Stomach smooth muscle (tissue), 2 donors: ENCODE results near the gene PTMS.

ENCODE experiments used
- H3K27ac ChIP-seq: one replicate; pipeline ENCODE4 v1.7.0; 2013; ENCODE audit warnings: mild to moderate bottlenecking, low read length, inconsistent platforms
- H3K27me3 ChIP-seq, 2 donors: one replicate each; pipeline ENCODE4 v1.7.0; 2013; ENCODE audit warnings: low read length in 2 of 2; ENCODE audit not compliant: insufficient read depth in 2 of 2, control insufficient read depth in 1 of 2
- H3K36me3 ChIP-seq, 2 donors: one replicate each; pipeline ENCODE4 v1.7.0; 2013; ENCODE audit warnings: low read length in 2 of 2; ENCODE audit not compliant: control insufficient read depth in 2 of 2, insufficient read depth in 2 of 2
- H3K4me1 ChIP-seq: one replicate; pipeline ENCODE4 v1.7.0; 2013; ENCODE audit warnings: low read length; ENCODE audit not compliant: control insufficient read depth, insufficient read depth
- H3K4me3 ChIP-seq, 2 donors: one replicate each; pipeline ENCODE4 v1.7.0; 2013; ENCODE audit warnings: low read length in 2 of 2
- H3K9ac ChIP-seq, 2 donors: one replicate each; pipeline ENCODE4 v1.7.0; 2013; ENCODE audit warnings: low read length in 2 of 2, mild to moderate bottlenecking in 1 of 2
- H3K9me3 ChIP-seq, 2 donors: one replicate each; pipeline ENCODE4 v1.7.0; 2013; ENCODE audit warnings: low read length in 2 of 2; ENCODE audit not compliant: control insufficient read depth in 2 of 2
- donor health status: healthy.
- donor health status: Pancreatic carcinoma.

PTMS gene

GRCh38 chr12:6778574-6779550 lies 12.7 kb downstream of the PTMS start:
- peaks cover 28% of the 10 kb centered on the region for H3K4me1 ChIP-seq
- H3K9me3 ChIP-seq = no peaks in the 10 kb centered on the region
- H3K27me3 ChIP-seq = no peaks in the 10 kb centered on the region
- peak overlapping the region; percentile 65 to 68 for H3K9ac ChIP-seq
- H3K27ac ChIP-seq = peak overlapping the region; percentile 83
- peak overlapping the region; percentile 55 to 79 for H3K4me3 ChIP-seq
- no peaks in the 10 kb centered on the region for H3K36me3 ChIP-seq

- H3K4me3 ChIP-seq = no peak overlapping the region
- H3K27me3 ChIP-seq = no peaks in the 10 kb centered on the region
- no peaks in the 10 kb centered on the region for H3K9me3 ChIP-seq
- H3K36me3 ChIP-seq = no peaks in the 10 kb centered on the region
- H3K9ac ChIP-seq = peak overlapping the region in 1 of 2 donors; percentile 47
- peak overlapping the region; percentile 83 for H3K27ac ChIP-seq
- H3K4me1 ChIP-seq = peaks cover 26% of the 10 kb centered on the region
These were observed 13.7 kb downstream of the PTMS start for GRCh38 chr12:6779708-6780432.

GRCh38 chr12:6780573-6780972 lies 14.4 kb downstream of the PTMS start:
- H3K27me3 ChIP-seq = no peaks in the 10 kb centered on the region
- H3K36me3 ChIP-seq = no peaks in the 10 kb centered on the region
- no peak overlapping the region for H3K4me3 ChIP-seq
- no peaks in the 10 kb centered on the region for H3K9me3 ChIP-seq
- no peak overlapping the region for H3K9ac ChIP-seq
- peaks cover 26% of the 10 kb centered on the region for H3K4me1 ChIP-seq
- H3K27ac ChIP-seq = no peak overlapping the region

DNA sequence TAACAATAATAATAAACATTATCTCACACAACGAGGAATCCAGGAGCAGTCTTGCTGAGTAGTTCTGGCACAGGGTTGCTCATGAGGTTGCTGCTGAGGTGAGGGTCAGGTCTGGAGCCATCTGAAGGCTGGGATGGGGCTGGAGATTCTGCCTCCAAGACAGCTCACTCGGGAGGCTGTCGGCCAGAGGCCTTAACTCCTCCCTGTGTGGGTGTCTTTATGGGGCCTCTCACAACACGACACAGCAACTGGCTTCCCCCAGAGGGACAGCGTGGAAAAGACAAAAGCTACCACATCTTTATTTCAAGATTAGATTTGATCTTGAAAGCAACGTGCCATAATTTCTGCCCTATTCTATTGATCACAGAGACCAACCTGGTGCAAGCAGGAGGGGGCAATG lies 16.0 kb downstream of the PTMS start:
- Histone ChIP-seq H3K27ac (no peak overlapping the region), H3K36me3 (no peaks in the 10 kb centered on the region), H3K4me1 (peaks cover 26% of the 10 kb centered on the region), H3K4me3 (no peak overlapping the region), H3K27me3 (no peaks in the 10 kb centered on the region), H3K9ac (peak overlapping the region in 1 of 2 donors; percentile 42), H3K9me3 (no peaks in the 10 kb centered on the region)

DNA sequence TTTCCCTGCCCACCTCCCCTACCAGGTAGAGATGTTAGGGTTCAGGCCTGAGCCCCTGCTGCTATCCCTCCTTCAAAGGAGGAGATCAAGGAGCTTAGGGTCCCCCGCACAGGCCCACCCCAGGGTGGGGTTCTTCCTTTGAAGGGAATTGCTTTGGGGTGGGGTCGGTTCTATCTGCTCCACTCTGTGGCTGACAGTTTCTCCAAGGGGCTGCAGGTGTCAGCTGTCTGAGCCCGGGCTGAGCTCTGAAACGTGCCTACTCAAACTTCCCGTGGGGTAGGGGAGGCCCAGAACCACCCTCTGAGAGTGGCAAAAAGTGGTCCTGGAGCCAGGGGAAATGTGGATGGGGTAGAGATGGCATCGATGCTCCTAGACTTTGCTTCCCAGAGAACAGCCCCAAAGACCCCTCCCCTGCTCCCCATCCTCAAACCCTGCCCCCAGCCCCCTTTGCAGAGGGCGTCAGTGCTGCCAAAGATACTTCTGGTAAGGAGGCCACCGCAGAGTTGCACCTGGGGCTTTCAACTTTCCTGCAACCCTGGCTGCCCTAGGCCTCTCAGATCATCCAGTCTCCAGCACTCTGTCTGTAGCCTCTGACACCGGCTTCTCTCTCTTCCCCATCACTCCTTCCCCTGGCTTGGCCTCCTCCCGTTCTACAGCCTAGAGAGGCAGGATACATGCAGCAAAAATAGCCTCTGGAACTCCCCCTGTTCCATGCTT lies 16.8 kb downstream of the PTMS start:
- peaks cover 17% of the 10 kb centered on the region for H3K4me1 ChIP-seq
- H3K9me3 ChIP-seq = no peaks in the 10 kb centered on the region
- no peaks in the 10 kb centered on the region for H3K36me3 ChIP-seq
- no peak overlapping the region for H3K4me3 ChIP-seq
- no peak overlapping the region for H3K27ac ChIP-seq
- no peaks in the 10 kb centered on the region for H3K27me3 ChIP-seq
- H3K9ac ChIP-seq = peak overlapping the region in 1 of 2 donors; percentile 21

DNA sequence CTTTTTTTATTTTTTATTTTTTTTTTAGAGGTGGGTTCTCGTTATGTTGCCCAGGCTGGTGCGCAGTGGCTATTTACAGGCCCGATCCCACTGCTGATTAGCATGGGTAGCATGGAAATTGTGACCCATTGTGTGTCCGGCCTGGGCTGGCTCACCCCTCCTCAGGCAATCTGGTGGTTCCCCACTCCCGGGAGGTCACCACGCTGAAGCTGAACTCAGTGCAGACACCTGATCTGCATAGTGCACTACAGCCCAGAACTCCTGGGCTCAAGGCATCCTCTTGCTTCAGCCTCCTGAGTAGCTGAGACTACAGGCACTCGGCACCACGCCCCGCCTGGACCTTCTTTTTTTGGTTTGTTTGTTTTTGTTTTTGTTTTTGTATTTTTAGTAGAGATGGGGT lies 17.7 kb downstream of the PTMS start:
- peaks cover 9% of the 10 kb centered on the region for H3K4me1 ChIP-seq
- H3K36me3 ChIP-seq = no peaks in the 10 kb centered on the region
- H3K9me3 ChIP-seq = no peaks in the 10 kb centered on the region
- H3K4me3 ChIP-seq = no peak overlapping the region
- H3K9ac ChIP-seq = no peak overlapping the region
- H3K27ac ChIP-seq = no peak overlapping the region
- no peaks in the 10 kb centered on the region for H3K27me3 ChIP-seq

DNA sequence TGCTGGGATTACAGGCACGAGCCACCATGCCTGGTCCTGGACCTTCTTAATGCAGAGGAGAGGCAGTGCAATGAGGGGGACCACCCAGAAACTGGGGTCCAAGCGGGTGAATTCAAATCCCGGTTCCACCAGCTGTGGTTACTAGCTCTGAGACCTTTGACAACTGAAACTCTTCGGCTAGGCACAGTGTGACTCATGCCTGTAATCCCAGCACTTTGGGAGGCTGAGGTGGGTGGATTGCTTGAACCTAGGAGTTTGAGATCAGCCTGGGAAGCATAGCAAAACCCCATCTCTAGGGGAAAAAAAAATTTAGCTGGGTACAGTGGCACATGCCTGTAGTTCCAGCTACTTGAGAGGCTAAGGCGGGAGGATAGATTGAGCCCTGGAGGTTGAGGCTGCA lies 18.1 kb downstream of the PTMS start:
- Histone ChIP-seq H3K27ac (no peak overlapping the region), H3K27me3 (no peaks in the 10 kb centered on the region), H3K36me3 (no peaks in the 10 kb centered on the region), H3K4me1 (peaks cover 4% of the 10 kb centered on the region), H3K9ac (no peak overlapping the region), H3K4me3 (no peak overlapping the region), H3K9me3 (no peaks in the 10 kb centered on the region)

GRCh38 chr12:6784761-6785160 lies 18.6 kb downstream of the PTMS start:
- no peaks in the 10 kb centered on the region for H3K9me3 ChIP-seq
- H3K36me3 ChIP-seq = no peaks in the 10 kb centered on the region
- H3K4me1 ChIP-seq = no peaks in the 10 kb centered on the region
- no peak overlapping the region for H3K27ac ChIP-seq
- no peak overlapping the region for H3K9ac ChIP-seq
- H3K27me3 ChIP-seq = no peaks in the 10 kb centered on the region
- H3K4me3 ChIP-seq = no peak overlapping the region

DNA sequence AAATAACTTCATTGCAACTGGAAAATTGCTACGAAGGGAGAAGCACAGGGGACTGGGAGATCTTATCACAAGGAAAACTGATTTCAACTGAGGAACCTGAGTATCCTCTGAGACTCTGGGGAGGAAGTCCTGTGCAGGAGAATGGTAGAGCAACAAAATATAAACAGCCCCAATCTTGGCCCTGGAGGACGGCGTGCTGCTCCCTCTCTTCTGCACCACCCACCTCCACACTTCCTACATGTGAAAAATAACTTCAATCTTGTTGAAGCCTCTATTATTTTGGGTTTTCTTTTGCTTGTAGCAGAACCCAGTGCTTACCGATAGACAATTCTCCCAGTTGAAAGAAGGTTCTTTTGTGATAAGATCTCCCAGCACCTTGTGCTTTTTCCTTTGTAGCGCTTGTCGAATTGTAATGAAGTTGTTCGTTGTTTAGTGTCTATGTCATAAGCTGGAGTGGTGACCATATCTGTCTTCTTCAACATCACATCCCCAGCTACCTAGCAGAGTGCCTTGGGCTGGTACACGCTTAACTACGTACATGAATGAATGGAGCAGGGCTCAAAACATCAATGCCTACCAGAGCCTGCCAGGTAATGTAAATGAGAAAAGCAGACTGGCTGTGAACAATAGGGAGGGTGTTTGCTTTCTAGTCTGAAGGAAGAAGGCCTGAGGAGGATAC lies 20.4 kb downstream of the PTMS start:
- Histone ChIP-seq H3K27ac (no peak overlapping the region), H3K27me3 (no peaks in the 10 kb centered on the region), H3K36me3 (no peaks in the 10 kb centered on the region), H3K9me3 (no peaks in the 10 kb centered on the region), H3K4me3 (no peak overlapping the region), H3K9ac (no peak overlapping the region), H3K4me1 (no peaks in the 10 kb centered on the region)

GRCh38 chr12:6787309-6787708 lies 21.1 kb downstream of the PTMS start:
- Histone ChIP-seq H3K4me1 (no peaks in the 10 kb centered on the region), H3K36me3 (no peaks in the 10 kb centered on the region), H3K9ac (no peak overlapping the region), H3K27ac (no peak overlapping the region), H3K4me3 (no peak overlapping the region), H3K9me3 (no peaks in the 10 kb centered on the region), H3K27me3 (no peaks in the 10 kb centered on the region)
